HG02798 (cell line): ENCODE data around the gene RUFY1.

Experiments used
- ATAC-seq: cut with Tn5 transposase; IDR thresholded peaks from one replicate; pipeline ENCODE4 v1.9.1; 2021; ENCODE audit warnings: mild to moderate bottlenecking; ENCODE audit not compliant: unreplicated experiment, poor library complexity

Gene RUFY1

GRCh38 chr5:179599973-179600372 is 49.6 kb downstream of the RUFY1 start:
- no peak for ATAC-seq

- no peak for ATAC-seq
These were observed 51.7 kb downstream of the RUFY1 start for GRCh38 chr5:179601871-179602625.

GRCh38 chr5:179603308-179603707 is 53.0 kb downstream of the RUFY1 start:
- no peak for ATAC-seq

- no peak for ATAC-seq
These were observed 54.9 kb downstream of the RUFY1 start for GRCh38 chr5:179605026-179605833.

- ATAC-seq, result no peak
These were observed 55.9 kb downstream of the RUFY1 start for GRCh38 chr5:179606071-179606909.

GRCh38 chr5:179606910-179607159 is 56.5 kb downstream of the RUFY1 start:
- ATAC-seq, result no peak

GRCh38 chr5:179607160-179607931 is 57.0 kb downstream of the RUFY1 start:
- ATAC-seq, result no peak

- ATAC-seq, result no peak
These were observed 57.8 kb downstream of the RUFY1 start for GRCh38 chr5:179608131-179608581.

- ATAC-seq, result no peak
These were observed 59.4 kb downstream of the RUFY1 start for GRCh38 chr5:179609834-179610108.

GRCh38 chr5:179610109-179610902 is 60.0 kb downstream of the RUFY1 start:
- ATAC-seq, result no peak

- no peak for ATAC-seq
These were observed 60.5 kb downstream of the RUFY1 start for GRCh38 chr5:179610903-179611265.

GRCh38 chr5:179612577-179613459 is 62.5 kb downstream of the RUFY1 start:
- no peak for ATAC-seq

- no peak for ATAC-seq
These were observed 63.2 kb downstream of the RUFY1 start for GRCh38 chr5:179613460-179614071.

- no peak for ATAC-seq
These were observed 64.4 kb downstream of the RUFY1 start for GRCh38 chr5:179614745-179615144.

GRCh38 chr5:179615203-179615602 is 64.8 kb downstream of the RUFY1 start:
- ATAC-seq, result no peak

GRCh38 chr5:179616002-179616594 is 65.7 kb downstream of the RUFY1 start:
- no peak for ATAC-seq

- no peak for ATAC-seq
These were observed 67.6 kb downstream of the RUFY1 start for GRCh38 chr5:179617930-179618329.
